Calu3 (cell line): ENCODE results near the gene ADAMTS17. TPM values are rescaled to one million over a fixed set of nuclear protein-coding genes. Genes with fewer than 3 reads are reported as not detected.

Experiments
- BruUV-seq: library from RNA; stranded (reverse); fragments of 400-500 nt; replicated peaks from 2 replicates; lab custom pipeline; 2021; lab: Mats Ljungman, UMichigan
- CTCF ChIA-PET: fragments of 300-600 bp; sonication (Branson Sonifier 250); formaldehyde crosslinking; loops from one replicate; lab custom pipeline; 2022; ENCODE audit warnings: antibody characterized with exemption; lab: Charles Lee
- DNase-seq: peaks from one replicate; pipeline ENCODE4 v3.0.0; 2022
- H3K27ac Mint-ChIP-seq: one replicate; pipeline ENCODE4 v1.8.0; 2022; ENCODE audit warnings: mixed read lengths; ENCODE audit not compliant: unreplicated experiment
- H3K27me3 Mint-ChIP-seq: one replicate; pipeline ENCODE4 v1.8.0; 2022; ENCODE audit warnings: mixed read lengths; ENCODE audit not compliant: unreplicated experiment
- H3K36me3 Mint-ChIP-seq: one replicate; pipeline ENCODE4 v1.8.0; 2022; ENCODE audit warnings: mild to moderate bottlenecking, moderate library complexity, mixed read lengths; ENCODE audit not compliant: insufficient read depth, unreplicated experiment
- H3K4me1 Mint-ChIP-seq: one replicate; pipeline ENCODE4 v1.8.0; 2022; ENCODE audit warnings: mild to moderate bottlenecking, low read depth, mixed read lengths; ENCODE audit not compliant: unreplicated experiment
- H3K4me3 Mint-ChIP-seq: one replicate; pipeline ENCODE4 v1.8.0; 2022; ENCODE audit warnings: mild to moderate bottlenecking, low read depth, moderate library complexity, mixed read lengths; ENCODE audit not compliant: unreplicated experiment
- H3K9me3 Mint-ChIP-seq: one replicate; pipeline ENCODE4 v1.8.0; 2022; ENCODE audit warnings: low read depth, mixed read lengths; ENCODE audit not compliant: unreplicated experiment
- intact Hi-C: fragments of 100-400 bp; cut with micrococcal nuclease; formaldehyde crosslinking; loops from one replicate; pipeline ENCODE4 v1.10.0; 2022; ENCODE audit not compliant: unreplicated experiment
- total RNA-seq: library from RNA; stranded (reverse); gene quantifications from 2 replicates; pipeline ENCODE4 v1.2.3, GENCODE V29; 2022
- TF ChIP-seq, protein P1 (sequence below): fragments of 200-600 bp; IDR thresholded peaks from one replicate; pipeline ENCODE4 v1.8.0; 2022; ENCODE audit warnings: antibody characterized with exemption; ENCODE audit not compliant: unreplicated experiment

Gene ADAMTS17
- total RNA-seq, 1 experiment from 2014 or later = 3.5 TPM

DNA sequence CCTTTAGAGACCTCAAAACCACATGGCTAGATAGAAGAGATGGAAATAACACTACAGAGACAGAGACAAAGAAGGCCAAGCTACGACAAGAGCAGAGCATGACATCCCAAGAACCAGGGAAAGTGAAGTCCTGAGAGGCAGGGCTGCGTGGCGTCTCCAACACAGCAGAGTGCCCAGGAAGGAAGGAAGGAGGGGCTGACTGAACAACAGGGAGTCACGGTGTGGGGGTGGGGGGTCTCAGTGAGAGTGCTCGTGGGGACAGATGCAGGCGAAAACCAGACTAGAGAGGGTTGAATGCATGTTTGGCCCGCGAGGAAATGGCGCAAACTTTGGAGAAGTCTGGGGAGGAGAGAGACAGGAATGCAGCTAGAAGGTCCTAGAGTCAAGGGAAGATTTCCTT lies 44.0 kb downstream of the ADAMTS17 start:
- intact Hi-C loops = no loop called here
- no peak for DNase-seq
- Mint-ChIP-seq H3K4me3 (no peak overlapping the region), H3K27ac (no peak overlapping the region), H3K4me1 (no peaks in the 10 kb centered on the region), H3K27me3 (no peaks in the 10 kb centered on the region), H3K9me3 (peaks cover 12% of the 10 kb centered on the region), H3K36me3 (no peaks in the 10 kb centered on the region)
- TF ChIP-seq, protein P1, sequence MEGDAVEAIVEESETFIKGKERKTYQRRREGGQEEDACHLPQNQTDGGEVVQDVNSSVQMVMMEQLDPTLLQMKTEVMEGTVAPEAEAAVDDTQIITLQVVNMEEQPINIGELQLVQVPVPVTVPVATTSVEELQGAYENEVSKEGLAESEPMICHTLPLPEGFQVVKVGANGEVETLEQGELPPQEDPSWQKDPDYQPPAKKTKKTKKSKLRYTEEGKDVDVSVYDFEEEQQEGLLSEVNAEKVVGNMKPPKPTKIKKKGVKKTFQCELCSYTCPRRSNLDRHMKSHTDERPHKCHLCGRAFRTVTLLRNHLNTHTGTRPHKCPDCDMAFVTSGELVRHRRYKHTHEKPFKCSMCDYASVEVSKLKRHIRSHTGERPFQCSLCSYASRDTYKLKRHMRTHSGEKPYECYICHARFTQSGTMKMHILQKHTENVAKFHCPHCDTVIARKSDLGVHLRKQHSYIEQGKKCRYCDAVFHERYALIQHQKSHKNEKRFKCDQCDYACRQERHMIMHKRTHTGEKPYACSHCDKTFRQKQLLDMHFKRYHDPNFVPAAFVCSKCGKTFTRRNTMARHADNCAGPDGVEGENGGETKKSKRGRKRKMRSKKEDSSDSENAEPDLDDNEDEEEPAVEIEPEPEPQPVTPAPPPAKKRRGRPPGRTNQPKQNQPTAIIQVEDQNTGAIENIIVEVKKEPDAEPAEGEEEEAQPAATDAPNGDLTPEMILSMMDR = no peak
- BruUV-seq = no TSS peak
- CTCF ChIA-PET = no interaction called here

DNA sequence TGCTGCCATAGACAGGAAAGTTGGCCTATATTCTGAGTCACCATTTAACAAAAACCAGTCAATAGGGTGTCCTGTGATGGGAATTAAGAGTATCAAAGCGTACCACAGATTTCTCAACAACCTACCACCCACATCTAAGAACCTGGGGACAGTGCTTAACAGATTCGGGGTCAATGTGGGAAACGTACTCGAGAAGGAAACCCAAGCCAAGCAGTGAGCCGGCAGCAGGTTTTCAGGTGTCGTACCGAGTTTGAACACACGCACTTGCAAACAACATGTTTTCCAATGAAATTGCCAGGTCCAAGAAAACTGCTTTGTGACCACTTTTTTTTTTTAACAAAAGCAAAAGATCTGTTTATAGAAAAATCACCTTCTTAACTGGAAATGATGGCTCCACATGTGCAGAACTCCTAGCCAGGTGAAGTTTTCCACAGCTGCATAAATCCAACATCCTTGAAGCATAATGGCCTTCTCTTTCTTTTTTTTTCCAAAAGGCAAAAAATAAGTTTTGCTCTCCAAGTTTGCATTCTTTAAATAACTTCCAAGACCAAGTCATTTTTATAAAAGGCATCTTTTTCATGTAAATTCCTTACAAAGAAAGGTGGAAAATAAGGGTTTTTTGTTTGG lies 45.7 kb downstream of the ADAMTS17 start:
- H3K27ac Mint-ChIP-seq = no peak overlapping the region
- TF ChIP-seq, protein P1 = no peak
- no peak for DNase-seq
- H3K9me3 Mint-ChIP-seq = peaks cover 12% of the 10 kb centered on the region
- no peaks in the 10 kb centered on the region for H3K36me3 Mint-ChIP-seq
- H3K4me3 Mint-ChIP-seq = no peak overlapping the region
- H3K27me3 Mint-ChIP-seq = no peaks in the 10 kb centered on the region
- intact Hi-C loops = no loop called here
- BruUV-seq = no TSS peak
- no peaks in the 10 kb centered on the region for H3K4me1 Mint-ChIP-seq
- CTCF ChIA-PET = no interaction called here

DNA sequence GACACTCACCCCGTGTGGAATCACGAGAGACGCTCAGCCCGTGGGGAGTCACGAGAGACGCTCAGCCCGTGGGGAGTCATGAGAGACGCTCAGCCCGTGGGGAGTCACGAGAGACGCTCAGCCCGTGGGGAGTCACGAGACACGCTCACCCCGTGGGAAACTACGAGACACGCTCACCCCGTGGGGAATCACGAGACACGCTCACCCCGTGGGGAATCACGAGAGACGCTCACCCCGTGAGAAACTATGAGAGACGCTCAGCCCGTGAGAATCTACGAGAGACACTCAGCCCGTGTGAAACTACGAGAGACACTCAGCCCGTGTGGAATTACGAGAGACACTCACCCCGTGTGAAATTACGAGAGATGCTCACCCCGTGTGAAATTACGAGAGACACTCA lies 49.8 kb downstream of the ADAMTS17 start:
- BruUV-seq = no TSS peak
- no peak overlapping the region for H3K27ac Mint-ChIP-seq
- H3K9me3 Mint-ChIP-seq = peaks cover 16% of the 10 kb centered on the region
- H3K36me3 Mint-ChIP-seq = no peaks in the 10 kb centered on the region
- CTCF ChIA-PET = no interaction called here
- H3K4me1 Mint-ChIP-seq = no peaks in the 10 kb centered on the region
- intact Hi-C loops = no loop called here
- DNase-seq = no peak
- H3K27me3 Mint-ChIP-seq = no peaks in the 10 kb centered on the region
- no peak overlapping the region for H3K4me3 Mint-ChIP-seq
- TF ChIP-seq, protein P1 = no peak

DNA sequence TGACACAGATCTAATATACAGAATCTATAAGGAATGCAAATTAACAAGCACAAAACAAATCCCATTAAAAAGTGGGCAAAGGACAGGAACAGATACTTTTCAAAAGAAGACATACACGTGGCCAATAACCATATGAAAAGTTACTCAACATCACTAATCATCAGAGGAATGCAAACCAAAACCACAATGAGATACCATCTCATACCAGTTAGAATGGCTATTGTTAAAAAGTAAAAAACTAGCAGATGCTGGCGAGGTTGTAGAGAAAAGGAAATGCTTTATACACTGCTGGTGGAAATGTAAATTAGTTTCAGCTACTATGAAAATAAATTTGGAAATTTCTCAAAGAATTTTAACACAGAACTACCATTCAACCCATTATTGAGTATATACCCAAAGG lies 50.7 kb downstream of the ADAMTS17 start:
- H3K4me3 Mint-ChIP-seq = no peak overlapping the region
- TF ChIP-seq, protein P1 = no peak
- no peaks in the 10 kb centered on the region for H3K4me1 Mint-ChIP-seq
- H3K9me3 Mint-ChIP-seq = peaks cover 12% of the 10 kb centered on the region
- BruUV-seq = no TSS peak
- no peaks in the 10 kb centered on the region for H3K36me3 Mint-ChIP-seq
- no peak for DNase-seq
- CTCF ChIA-PET = no interaction called here
- H3K27me3 Mint-ChIP-seq = no peaks in the 10 kb centered on the region
- intact Hi-C loops = no loop called here
- no peak overlapping the region for H3K27ac Mint-ChIP-seq
